ENCODE results near the gene EIF4E.
"Not testable (repeated sequence)": the region's sequence is repeated elsewhere in the genome, so short reads cannot be mapped to it uniquely, and the experiment has no call there.

EIF4E gene

GRCh38 chr4:98890702-98891455, 38.1 kb downstream of the EIF4E start:
- no peak for DNase-seq (ENCODE audit: low read depth)
- H3K4me3 ChIP-seq (ENCODE audit: low read depth, low read length) = no peak overlapping the region

GRCh38 chr4:98887145-98887544, 41.8 kb downstream of the EIF4E start:
- H3K4me3 ChIP-seq (ENCODE audit: low read depth, low read length) = no peak overlapping the region
- no peak for DNase-seq (ENCODE audit: low read depth)

GRCh38 chr4:98886382-98886781, 42.6 kb downstream of the EIF4E start:
- not testable (repeated sequence) for H3K4me3 ChIP-seq (ENCODE audit: low read depth, low read length); DNase-seq (ENCODE audit: low read depth)

- DNase-seq (ENCODE audit: low read depth); H3K4me3 ChIP-seq (ENCODE audit: low read depth, low read length): not testable (repeated sequence)
Observed at GRCh38 chr4:98880884-98881283, 48.0 kb downstream of the EIF4E start.

GRCh38 chr4:98879515-98879914, 49.4 kb downstream of the EIF4E start:
- DNase-seq (ENCODE audit: low read depth) = no peak
- H3K4me3 ChIP-seq (ENCODE audit: low read depth, low read length) = no peak overlapping the region

GRCh38 chr4:98873059-98873458, 55.9 kb downstream of the EIF4E start:
- DNase-seq (ENCODE audit: low read depth) = no peak

GRCh38 chr4:98872120-98872906, 56.6 kb downstream of the EIF4E start:
- DNase-seq (ENCODE audit: low read depth); H3K4me3 ChIP-seq (ENCODE audit: low read depth, low read length): not testable (repeated sequence)

More at GRCh38 chr4:98873059-98873458, 55.9 kb downstream of the EIF4E start:
- H3K4me3 ChIP-seq (ENCODE audit: low read depth, low read length) = no peak overlapping the region

GRCh38 chr4:98867648-98868047, 61.3 kb downstream of the EIF4E start:
- no peak overlapping the region for H3K4me3 ChIP-seq (ENCODE audit: low read depth, low read length)
- no peak for DNase-seq (ENCODE audit: low read depth)

- DNase-seq (ENCODE audit: low read depth) = no peak
- no peak overlapping the region for H3K4me3 ChIP-seq (ENCODE audit: low read depth, low read length)
Observed at GRCh38 chr4:98865059-98865458, 63.9 kb downstream of the EIF4E start.

GRCh38 chr4:98864560-98864959, 64.4 kb downstream of the EIF4E start:
- DNase-seq (ENCODE audit: low read depth) = no peak
- no peak overlapping the region for H3K4me3 ChIP-seq (ENCODE audit: low read depth, low read length)

- no peak overlapping the region for H3K4me3 ChIP-seq (ENCODE audit: low read depth, low read length)
- DNase-seq (ENCODE audit: low read depth) = no peak
Observed at GRCh38 chr4:98862371-98862770, 66.6 kb downstream of the EIF4E start.

- no peak overlapping the region for H3K4me3 ChIP-seq (ENCODE audit: low read depth, low read length)
- DNase-seq (ENCODE audit: low read depth) = no peak
Observed at GRCh38 chr4:98861100-98861884, 67.6 kb downstream of the EIF4E start.

GRCh38 chr4:98851806-98852205, 77.1 kb downstream of the EIF4E start:
- DNase-seq (ENCODE audit: low read depth) = no peak
- no peak overlapping the region for H3K4me3 ChIP-seq (ENCODE audit: low read depth, low read length)

GRCh38 chr4:98850937-98851336, 78.0 kb downstream of the EIF4E start:
- no peak for DNase-seq (ENCODE audit: low read depth)
- no peak overlapping the region for H3K4me3 ChIP-seq (ENCODE audit: low read depth, low read length)

- no peak for DNase-seq (ENCODE audit: low read depth)
- no peak overlapping the region for H3K4me3 ChIP-seq (ENCODE audit: low read depth, low read length)
Observed at GRCh38 chr4:98848448-98848847, 80.5 kb downstream of the EIF4E start.

- no peak for DNase-seq (ENCODE audit: low read depth)
- H3K4me3 ChIP-seq (ENCODE audit: low read depth, low read length) = no peak overlapping the region
Observed at GRCh38 chr4:98845960-98846359, 83.0 kb downstream of the EIF4E start.

GRCh38 chr4:98842917-98843316, 86.0 kb downstream of the EIF4E start:
- not testable (repeated sequence) for H3K4me3 ChIP-seq (ENCODE audit: low read depth, low read length); DNase-seq (ENCODE audit: low read depth)

- peak; percentile 8 for DNase-seq (ENCODE audit: low read depth)
- H3K4me3 ChIP-seq (ENCODE audit: low read depth, low read length) = no peak overlapping the region
Observed at GRCh38 chr4:98838977-98839618, 89.8 kb downstream of the EIF4E start.

- DNase-seq (ENCODE audit: low read depth) = no peak
- H3K4me3 ChIP-seq (ENCODE audit: low read depth, low read length) = no peak overlapping the region
Observed at GRCh38 chr4:98838531-98838930, 90.4 kb downstream of the EIF4E start.

- DNase-seq (ENCODE audit: low read depth) = no peak
- no peak overlapping the region for H3K4me3 ChIP-seq (ENCODE audit: low read depth, low read length)
Observed at GRCh38 chr4:98833384-98833783, 95.5 kb downstream of the EIF4E start.

Measured in skeletal muscle cell (primary cell).